Activated T-cell treated with anti-CD3 and anti-CD28 coated beads for 48 hours (primary cell): Measurements from ENCODE around the gene CHAT.

Source experiments
- DNase-seq: peaks from one replicate; pipeline ENCODE4 v3.0.0-alpha.2; 2020; ENCODE audit warnings: low read depth

CHAT gene

DNA sequence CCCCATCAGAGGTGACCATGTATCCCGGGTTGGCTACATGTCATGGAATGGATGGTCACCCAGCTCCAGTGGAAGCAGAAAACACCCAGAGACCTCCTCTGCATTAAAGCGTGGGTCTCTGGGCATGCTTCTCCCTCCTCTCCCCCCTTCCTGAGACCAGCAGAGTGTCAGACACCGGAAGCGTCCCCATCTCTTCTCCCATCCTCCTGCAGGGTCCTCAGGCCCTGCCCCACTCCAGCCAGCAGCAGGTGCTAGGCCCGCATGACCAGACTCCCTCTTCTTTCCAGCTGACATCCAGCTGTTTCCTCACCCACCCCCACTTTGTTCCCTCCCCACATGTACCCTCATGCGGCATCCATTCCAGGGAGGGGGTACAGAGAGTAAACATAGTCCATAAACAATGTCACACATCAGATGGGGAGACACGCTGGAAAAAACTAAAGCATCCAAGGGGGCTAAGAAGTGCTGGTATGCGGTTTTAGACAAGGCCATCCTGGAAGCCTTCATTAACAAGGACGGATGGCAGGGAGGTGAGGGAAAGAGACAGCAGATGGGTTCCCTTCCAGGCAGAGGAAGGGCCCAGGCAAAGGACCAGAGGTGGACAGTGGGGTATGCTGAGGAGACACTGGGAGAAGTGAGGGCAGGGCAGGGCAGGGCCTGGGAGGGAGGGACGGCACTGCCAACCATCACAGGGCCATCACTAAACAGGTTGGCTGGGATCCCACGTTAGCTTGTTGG, 16.2 kb upstream of the CHAT start:
- DNase-seq, result no peak

- no peak for DNase-seq
Observed at GRCh38 chr10:49598164-49598856, 15.5 kb upstream of the CHAT start.

- DNase-seq, result no peak
Observed at GRCh38 chr10:49598986-49599385, 14.9 kb upstream of the CHAT start.

GRCh38 chr10:49599546-49599945, 14.3 kb upstream of the CHAT start:
- DNase-seq, result no peak

DNA sequence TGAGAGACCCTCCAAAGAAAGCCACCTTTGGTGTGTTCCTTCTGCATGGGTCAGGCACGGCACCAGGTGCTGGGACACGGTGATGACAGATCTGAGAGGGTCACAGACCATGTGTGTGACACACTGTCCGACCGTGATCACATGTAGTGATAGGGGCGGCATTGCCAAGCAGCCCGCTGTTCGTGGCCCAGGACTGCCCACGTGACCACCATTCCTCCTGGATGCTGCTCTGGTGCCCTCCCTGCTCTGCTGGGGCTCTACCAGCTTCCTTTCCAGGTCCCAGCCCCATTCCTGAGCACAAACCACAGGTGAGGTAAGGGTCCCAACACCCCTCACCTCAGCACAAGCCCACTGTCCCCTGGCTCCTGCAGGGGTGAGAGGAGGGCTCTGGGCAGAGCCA, 13.8 kb upstream of the CHAT start:
- DNase-seq, result no peak

- DNase-seq, result no peak
Observed at GRCh38 chr10:49600781-49601400, 12.9 kb upstream of the CHAT start.

DNA sequence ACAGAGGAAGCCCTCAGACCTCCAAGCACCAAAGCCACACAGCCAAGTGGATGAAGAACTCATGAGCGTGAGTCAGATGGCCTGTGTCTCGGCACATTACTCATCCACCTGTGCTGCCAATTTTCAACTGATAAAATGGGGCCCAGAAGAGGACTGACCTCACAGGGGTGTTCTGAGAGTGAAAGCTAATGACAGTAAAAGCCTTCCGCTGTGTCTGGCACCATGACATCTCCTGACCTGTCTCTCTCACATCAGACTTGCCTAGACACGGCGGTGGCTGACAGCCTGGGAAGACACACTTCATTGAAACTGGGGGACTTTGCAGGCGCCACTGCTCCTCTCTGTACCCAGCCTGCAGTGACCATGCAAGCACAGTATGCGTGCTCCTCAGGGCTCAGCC, 12.0 kb upstream of the CHAT start:
- no peak for DNase-seq

GRCh38 chr10:49602380-49603023, 11.3 kb upstream of the CHAT start:
- DNase-seq, result no peak

GRCh38 chr10:49605216-49605938, 8.5 kb upstream of the CHAT start:
- no peak for DNase-seq

GRCh38 chr10:49605939-49606509, 7.8 kb upstream of the CHAT start:
- no peak for DNase-seq

DNA sequence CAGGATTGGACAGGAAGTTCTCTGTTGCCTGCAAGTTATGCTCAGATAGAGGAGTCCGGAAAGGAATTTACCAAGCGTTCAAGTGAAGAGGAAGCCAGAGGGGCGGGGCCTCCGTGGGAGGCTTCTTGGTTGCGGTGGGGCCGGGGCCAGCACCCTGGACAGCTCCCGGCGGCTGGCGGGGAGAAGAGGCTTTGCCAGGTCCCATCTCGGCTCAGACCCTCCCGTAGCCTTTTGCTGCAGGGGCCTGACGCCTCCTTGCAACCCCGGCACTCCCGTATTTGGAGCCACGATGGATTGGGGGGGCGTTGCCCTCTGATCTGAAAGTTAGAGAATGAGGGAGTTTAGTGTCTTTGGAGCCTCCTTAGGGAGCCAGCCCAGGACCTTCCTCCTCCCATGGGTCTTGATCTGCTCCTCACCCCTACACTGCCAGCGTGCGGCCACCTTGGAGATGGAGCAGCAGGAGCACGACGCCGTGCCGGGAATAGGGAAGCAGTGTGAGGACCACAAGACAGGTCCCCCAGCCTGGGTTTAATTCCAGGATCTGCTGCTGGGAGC, 6.8 kb upstream of the CHAT start:
- peak; percentile 66 for DNase-seq

- no peak for DNase-seq
Observed at GRCh38 chr10:49608166-49609005, 5.5 kb upstream of the CHAT start.

- DNase-seq, result no peak
Observed at GRCh38 chr10:49609006-49609282, 4.9 kb upstream of the CHAT start.

- DNase-seq, result no peak
Observed at GRCh38 chr10:49609283-49610113, 4.3 kb upstream of the CHAT start.

DNA sequence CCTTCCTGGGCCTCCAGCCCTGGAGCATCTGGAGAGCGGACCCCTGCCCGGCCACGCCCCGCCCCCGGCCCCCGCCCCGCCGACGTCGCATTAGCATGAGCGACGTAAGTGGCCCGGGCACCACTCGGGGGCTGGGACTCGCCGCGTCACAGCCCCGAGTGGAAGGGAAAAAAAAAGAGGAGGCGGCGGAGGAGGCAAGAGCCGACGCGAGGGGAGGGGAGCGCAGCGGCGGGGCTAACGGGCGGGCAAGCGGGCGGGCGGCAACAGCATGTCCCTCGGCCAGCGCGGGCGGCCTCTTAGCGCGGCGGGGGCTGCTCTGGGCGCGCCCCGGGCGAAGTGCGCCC, 3.8 kb upstream of the CHAT start, which contains the start of gene SLC18A3:
Gene SLC18A3, plus strand, starts transcription at position 197 of the 344 bp plus-strand sequence. CDS start 431 bp downstream, outside the sequence.
- DNase-seq, result no peak

DNA sequence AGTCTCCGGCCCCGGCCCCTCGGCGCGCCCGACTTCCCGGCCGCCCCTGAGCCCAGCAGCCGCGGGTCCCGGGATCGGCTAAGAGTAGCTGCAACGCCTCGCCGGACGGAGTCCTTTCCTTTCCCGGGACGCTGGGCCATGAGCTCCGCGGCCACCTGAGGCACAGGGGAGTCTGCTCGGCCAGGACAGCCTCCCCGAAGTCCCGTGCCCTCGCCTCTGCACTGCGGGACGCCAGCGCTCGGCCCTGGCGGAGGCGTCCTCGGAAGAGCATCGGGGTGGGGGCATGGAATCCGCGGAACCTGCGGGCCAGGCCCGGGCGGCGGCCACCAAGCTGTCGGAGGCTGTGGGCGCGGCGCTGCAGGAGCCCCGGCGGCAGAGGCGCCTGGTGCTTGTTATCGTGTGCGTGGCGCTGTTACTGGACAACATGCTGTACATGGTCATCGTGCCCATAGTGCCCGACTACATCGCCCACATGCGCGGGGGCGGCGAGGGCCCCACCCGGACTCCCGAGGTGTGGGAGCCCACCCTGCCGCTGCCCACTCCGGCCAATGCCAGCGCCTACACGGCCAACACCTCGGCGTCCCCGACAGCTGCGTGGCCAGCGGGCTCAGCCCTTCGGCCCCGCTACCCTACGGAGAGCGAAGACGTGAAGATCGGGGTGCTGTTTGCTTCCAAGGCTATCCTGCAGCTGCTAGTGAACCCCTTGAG, 3.2 kb upstream of the CHAT start:
- no peak for DNase-seq

DNA sequence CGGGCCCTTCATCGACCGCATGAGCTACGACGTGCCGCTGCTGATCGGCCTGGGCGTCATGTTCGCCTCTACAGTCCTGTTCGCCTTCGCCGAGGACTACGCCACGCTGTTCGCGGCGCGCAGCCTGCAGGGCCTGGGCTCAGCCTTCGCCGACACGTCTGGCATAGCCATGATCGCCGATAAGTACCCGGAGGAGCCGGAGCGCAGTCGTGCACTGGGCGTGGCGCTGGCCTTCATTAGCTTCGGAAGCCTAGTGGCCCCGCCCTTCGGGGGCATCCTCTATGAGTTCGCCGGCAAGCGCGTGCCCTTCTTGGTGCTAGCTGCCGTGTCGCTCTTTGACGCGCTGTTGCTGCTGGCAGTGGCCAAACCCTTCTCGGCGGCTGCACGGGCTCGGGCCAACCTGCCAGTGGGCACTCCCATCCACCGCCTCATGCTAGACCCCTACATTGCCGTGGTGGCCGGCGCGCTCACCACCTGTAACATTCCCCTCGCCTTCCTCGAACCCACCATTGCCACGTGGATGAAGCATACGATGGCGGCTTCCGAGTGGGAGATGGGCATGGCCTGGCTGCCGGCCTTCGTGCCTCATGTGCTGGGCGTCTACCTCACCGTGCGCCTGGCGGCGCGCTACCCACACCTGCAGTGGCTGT, 2.5 kb upstream of the CHAT start:
- DNase-seq, result no peak

- no peak for DNase-seq
Observed at GRCh38 chr10:49611816-49612512, 1.9 kb upstream of the CHAT start.
